ENCODE data around the gene VMAC.

The VMAC gene

DNA sequence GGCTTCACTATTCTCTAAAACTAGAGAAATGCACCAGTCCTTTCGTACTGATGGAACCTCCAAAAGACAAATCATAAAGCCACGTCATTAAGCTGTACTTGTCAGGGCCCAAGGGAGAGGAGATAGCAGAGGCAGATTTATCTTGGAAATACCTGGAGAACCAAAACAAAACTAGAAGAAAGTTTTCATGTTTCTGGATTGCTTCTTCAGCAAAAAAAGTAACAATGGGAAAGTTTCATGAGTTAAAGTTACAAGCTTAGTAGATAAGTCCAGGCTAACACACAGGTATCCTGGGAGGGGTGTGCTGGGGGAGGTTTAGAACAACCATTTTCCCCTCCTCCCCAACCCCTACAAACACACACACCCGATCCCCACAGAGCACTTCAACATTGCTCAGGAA, 51.7 kb downstream of the VMAC start:
- peaks cover 2% of the 10 kb centered on the region for H3K36me3 ChIP-seq (ENCODE audit: control insufficient read depth, insufficient read depth, low read length)
- H3K27me3 ChIP-seq (replicated peaks; ENCODE audit: control insufficient read depth, insufficient read depth, low read length), result no peaks in the 10 kb centered on the region
- TF ChIP-seq, protein P1, sequence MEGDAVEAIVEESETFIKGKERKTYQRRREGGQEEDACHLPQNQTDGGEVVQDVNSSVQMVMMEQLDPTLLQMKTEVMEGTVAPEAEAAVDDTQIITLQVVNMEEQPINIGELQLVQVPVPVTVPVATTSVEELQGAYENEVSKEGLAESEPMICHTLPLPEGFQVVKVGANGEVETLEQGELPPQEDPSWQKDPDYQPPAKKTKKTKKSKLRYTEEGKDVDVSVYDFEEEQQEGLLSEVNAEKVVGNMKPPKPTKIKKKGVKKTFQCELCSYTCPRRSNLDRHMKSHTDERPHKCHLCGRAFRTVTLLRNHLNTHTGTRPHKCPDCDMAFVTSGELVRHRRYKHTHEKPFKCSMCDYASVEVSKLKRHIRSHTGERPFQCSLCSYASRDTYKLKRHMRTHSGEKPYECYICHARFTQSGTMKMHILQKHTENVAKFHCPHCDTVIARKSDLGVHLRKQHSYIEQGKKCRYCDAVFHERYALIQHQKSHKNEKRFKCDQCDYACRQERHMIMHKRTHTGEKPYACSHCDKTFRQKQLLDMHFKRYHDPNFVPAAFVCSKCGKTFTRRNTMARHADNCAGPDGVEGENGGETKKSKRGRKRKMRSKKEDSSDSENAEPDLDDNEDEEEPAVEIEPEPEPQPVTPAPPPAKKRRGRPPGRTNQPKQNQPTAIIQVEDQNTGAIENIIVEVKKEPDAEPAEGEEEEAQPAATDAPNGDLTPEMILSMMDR (IDR thresholded peaks at IDR 0.05; ENCODE audit: insufficient read depth, low read length, poor library complexity, severe bottlenecking), result no peak
- DNase-seq (ENCODE audit: extremely low read depth, insufficient read length), result no peak
- no peak overlapping the region for H3K4me3 ChIP-seq (replicated peaks; ENCODE audit: low read depth, low read length)

DNA sequence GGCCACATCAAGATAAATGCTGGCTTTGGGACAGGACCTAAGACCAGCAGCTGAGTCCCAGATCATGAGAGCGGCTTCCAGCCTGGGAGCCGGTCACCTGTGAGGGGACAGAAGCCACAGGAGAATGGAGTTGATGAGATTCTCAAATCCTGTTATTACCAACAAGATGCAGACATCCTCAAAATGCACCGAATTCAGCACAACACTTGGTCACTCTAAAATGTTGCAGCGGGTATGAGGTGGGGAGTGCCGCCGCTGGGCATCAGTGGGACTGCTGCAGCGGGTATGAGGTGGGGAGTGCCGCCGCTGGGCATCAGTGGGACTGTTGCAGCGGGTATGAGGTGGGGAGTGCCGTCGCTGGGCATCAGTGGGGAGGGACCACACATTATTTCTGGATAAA, 52.1 kb downstream of the VMAC start:
- TF ChIP-seq, protein P1 (IDR thresholded peaks at IDR 0.05; ENCODE audit: insufficient read depth, low read length, poor library complexity, severe bottlenecking), result no peak
- H3K27me3 ChIP-seq (replicated peaks; ENCODE audit: control insufficient read depth, insufficient read depth, low read length), result no peaks in the 10 kb centered on the region
- H3K36me3 ChIP-seq (ENCODE audit: control insufficient read depth, insufficient read depth, low read length), result peaks cover 2% of the 10 kb centered on the region
- H3K4me3 ChIP-seq (replicated peaks; ENCODE audit: low read depth, low read length), result no peak overlapping the region
- no peak for DNase-seq (ENCODE audit: extremely low read depth, insufficient read length)

DNA sequence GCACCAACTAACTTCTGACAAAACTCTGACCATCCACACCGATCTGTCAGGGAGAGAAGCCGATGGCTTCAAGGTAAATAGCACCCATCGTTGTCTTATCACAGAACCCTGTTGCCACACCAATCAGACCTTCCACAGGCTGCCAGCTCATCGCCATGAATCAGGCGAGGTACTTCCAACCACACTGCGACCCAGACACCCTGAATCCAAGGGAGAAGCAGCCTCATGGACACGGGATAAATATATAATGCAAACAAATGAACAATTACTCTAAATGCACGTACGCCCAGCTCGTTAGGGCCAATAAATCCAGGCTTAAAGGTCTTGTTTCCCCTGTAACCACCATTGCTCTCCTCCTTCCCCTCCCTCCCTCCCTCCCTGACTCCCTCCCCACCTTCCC, 52.5 kb downstream of the VMAC start:
- TF ChIP-seq, protein P1 (IDR thresholded peaks at IDR 0.05; ENCODE audit: insufficient read depth, low read length, poor library complexity, severe bottlenecking), result no peak
- DNase-seq (ENCODE audit: extremely low read depth, insufficient read length), result no peak

DNA sequence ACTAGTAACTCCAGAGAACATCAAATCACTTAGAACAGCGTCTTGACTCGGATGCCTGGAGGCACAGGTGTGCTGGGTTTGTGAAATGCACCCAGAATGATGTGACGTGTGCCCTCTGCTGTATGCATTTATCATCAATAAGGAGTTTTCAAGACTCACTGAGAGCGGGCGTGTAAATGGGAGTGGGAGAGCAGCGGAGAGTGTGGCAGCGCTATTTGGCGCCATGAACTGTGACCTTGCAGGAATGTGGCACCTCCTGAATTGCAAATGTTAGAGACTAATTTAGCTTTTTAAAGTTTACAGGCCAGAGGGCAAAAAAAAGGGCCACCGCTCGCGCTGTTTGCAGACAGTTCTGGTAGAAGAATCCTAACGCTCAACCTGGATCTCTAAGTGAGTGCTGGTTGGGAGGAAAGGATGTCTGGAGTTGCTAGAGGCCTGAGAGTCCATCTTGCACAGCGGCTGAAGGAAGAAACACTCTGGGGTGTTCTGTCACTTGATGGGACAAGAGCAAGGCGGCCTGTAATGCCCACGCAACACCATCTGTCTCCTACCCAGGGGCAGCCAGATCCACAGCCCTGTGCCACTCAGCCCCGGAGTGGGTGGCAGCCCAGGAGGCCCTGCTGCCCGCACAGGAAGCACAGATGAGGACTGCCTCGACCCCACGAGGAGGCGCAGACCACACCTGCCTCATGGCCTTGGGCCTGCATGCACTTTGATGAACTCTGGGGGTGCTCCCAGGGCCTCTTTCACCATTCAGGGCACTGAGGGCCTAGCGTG, 53.6 kb downstream of the VMAC start:
- Histone ChIP-seq H3K27me3 (replicated peaks; ENCODE audit: control insufficient read depth, insufficient read depth, low read length) (no peaks in the 10 kb centered on the region), H3K4me3 (replicated peaks; ENCODE audit: low read depth, low read length) (no peak overlapping the region), H3K36me3 (ENCODE audit: control insufficient read depth, insufficient read depth, low read length) (peaks cover 2% of the 10 kb centered on the region)
- DNase-seq (ENCODE audit: extremely low read depth, insufficient read length), result no peak
- TF ChIP-seq, protein P1 (IDR thresholded peaks at IDR 0.05; ENCODE audit: insufficient read depth, low read length, poor library complexity, severe bottlenecking), result no peak

More for the DNA sequence above, 52.5 kb downstream of the VMAC start:
- Histone ChIP-seq H3K4me3 (replicated peaks; ENCODE audit: low read depth, low read length) (no peak overlapping the region), H3K36me3 (ENCODE audit: control insufficient read depth, insufficient read depth, low read length) (peaks cover 2% of the 10 kb centered on the region), H3K27me3 (replicated peaks; ENCODE audit: control insufficient read depth, insufficient read depth, low read length) (no peaks in the 10 kb centered on the region)

DNA sequence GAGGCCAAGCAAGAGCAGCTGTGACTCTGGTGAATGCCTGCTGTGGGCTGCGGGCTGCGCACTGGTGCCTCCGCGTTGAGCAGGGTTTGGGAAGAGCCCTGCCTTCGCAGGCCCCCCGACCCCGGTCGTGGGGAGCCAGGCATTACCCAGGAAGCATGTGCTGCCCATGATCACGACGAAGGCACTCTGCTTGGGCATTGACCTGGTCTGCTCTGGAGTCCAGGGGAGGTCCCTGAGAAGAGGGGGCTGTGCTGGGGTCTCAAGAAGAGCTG, 54.1 kb downstream of the VMAC start:
- no peak for DNase-seq (ENCODE audit: extremely low read depth, insufficient read length)
- TF ChIP-seq, protein P1 (IDR thresholded peaks at IDR 0.05; ENCODE audit: insufficient read depth, low read length, poor library complexity, severe bottlenecking), result no peak
- Histone ChIP-seq H3K4me3 (replicated peaks; ENCODE audit: low read depth, low read length) (no peak overlapping the region), H3K36me3 (ENCODE audit: control insufficient read depth, insufficient read depth, low read length) (peaks cover 2% of the 10 kb centered on the region), H3K27me3 (replicated peaks; ENCODE audit: control insufficient read depth, insufficient read depth, low read length) (no peaks in the 10 kb centered on the region)
